ENCODE measurements around the gene UPK3B.
"Not testable (repeated sequence)": the region's sequence is repeated elsewhere in the genome, so short reads cannot be mapped to it uniquely, and the experiment has no call there.

Gene UPK3B

GRCh38 chr7:76514926-76515771, 4.8 kb downstream of the UPK3B start:
- DNase-seq, result no peak

- peak; percentile 16 for DNase-seq
Measured at GRCh38 chr7:76515999-76516443, 5.7 kb downstream of the UPK3B start.

- DNase-seq, result not testable (repeated sequence)
Measured at GRCh38 chr7:76516932-76517331, 6.6 kb downstream of the UPK3B start.

GRCh38 chr7:76526183-76526582, 15.8 kb downstream of the UPK3B start:
- DNase-seq, result not testable (repeated sequence)

- not testable (repeated sequence) for DNase-seq
Measured at GRCh38 chr7:76531643-76532042, 21.3 kb downstream of the UPK3B start.

- not testable (repeated sequence) for DNase-seq
Measured at GRCh38 chr7:76543197-76543596, 32.8 kb downstream of the UPK3B start, which contains the start of gene SPDYE16. Gene SPDYE16, minus strand, starts transcription at chr7:76543297. Its CDS starts 1,838 bp downstream, at chr7:76541459.

- peak; percentile 84 for DNase-seq
Measured at GRCh38 chr7:76549025-76549854, 38.9 kb downstream of the UPK3B start.

GRCh38 chr7:76549855-76550248, 39.5 kb downstream of the UPK3B start:
- DNase-seq, result not testable (repeated sequence)

GRCh38 chr7:76551992-76552391, 41.6 kb downstream of the UPK3B start:
- DNase-seq, result not testable (repeated sequence)

GRCh38 chr7:76559685-76560084, 49.3 kb downstream of the UPK3B start:
- DNase-seq, result not testable (repeated sequence)

- DNase-seq, result not testable (repeated sequence)
Measured at GRCh38 chr7:76560157-76560556, 49.8 kb downstream of the UPK3B start.

- DNase-seq, result not testable (repeated sequence)
Measured at GRCh38 chr7:76561342-76561741, 51.0 kb downstream of the UPK3B start.

- DNase-seq, result not testable (repeated sequence)
Measured at GRCh38 chr7:76565001-76565400, 54.6 kb downstream of the UPK3B start.
